T-helper 1 cell treated with Interleukin-12 subunit alpha and Interleukin-12 subunit beta and Interleukin-4 antibody, amounts not matched to agents 30 ng/mL and 1 ng/mL, for 36 hours (primary cell): ENCODE data around the gene CFAP73. TPM values are rescaled to one million over a fixed set of nuclear protein-coding genes. Genes with fewer than 3 reads are reported as not detected.
"Not testable (repeated sequence)": the region's sequence is repeated elsewhere in the genome, so short reads cannot be mapped to it uniquely, and the experiment has no call there.

Experiments
- intact Hi-C: fragments of 100-400 bp; cut with micrococcal nuclease; formaldehyde crosslinking; loops from one replicate; pipeline ENCODE4 v1.15.1; 2024
- total RNA-seq: library from RNA; stranded (reverse); gene quantifications from 2 replicates; pipeline ENCODE4 v1.2.3, GENCODE V29; 2022

Gene CFAP73
- total RNA-seq, 1 donor from 2014 or later: 0.25 TPM

DNA sequence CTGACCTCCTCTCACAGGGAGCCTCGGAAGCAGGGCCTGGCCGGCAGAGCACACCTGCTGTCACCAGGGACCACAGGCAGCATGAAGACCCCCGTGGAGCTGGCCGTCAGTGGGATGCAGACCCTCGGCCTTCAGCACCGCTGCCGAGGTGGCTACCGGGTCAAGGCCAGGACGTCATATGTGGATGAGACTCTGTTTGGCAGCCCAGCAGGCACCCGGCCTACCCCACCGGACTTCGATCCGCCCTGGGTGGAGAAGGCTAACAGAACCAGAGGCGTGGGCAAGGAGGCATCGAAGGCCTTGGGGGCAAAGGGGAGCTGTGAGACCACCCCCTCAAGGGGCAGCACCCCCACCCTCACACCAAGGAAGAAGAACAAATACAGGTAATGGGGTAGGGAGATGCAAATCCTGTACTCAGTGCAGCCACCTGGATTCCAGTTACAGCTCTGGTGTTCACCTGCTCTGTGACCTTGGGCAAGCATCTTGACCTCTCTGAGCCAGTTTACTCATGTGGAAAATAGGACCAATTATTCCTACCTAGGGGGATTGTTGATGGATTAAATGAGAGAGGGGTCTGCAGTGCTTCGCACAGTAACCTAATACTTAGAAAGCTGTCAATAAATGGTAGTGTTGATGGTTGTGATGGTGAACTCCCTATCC is 37.3 kb downstream of the CFAP73 start:
- intact Hi-C loops: loop anchor here (5.0 kb wide), 1 partner anchor 781 kb away; the partner anchor contains the start of gene RBM19

DNA sequence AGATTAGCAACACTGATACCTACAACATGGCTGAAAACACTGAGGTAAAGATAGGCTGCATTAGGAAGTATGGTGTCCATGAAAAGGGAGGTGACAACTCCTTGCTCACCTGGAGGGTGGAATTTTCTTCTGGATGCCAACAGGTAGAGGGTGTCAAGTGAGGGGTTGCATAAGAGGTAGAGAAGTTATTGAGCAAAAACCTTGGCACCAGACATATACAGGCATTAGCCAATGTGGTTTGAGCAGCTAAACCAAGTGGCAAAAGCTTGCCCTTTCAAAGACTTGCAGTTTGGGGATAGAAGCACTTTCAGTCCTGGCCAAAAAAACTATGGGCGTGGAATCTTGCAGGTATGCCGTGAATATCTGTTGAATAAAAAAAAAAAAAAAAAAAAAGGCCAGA is 39.8 kb downstream of the CFAP73 start:
- intact Hi-C loops: loop anchor here (5.0 kb wide), 1 partner anchor 778 kb away; the partner anchor contains the start of gene RBM19

- intact Hi-C loops: no loop called here
Observed at GRCh38 chr12:113190761-113191160, 41.2 kb downstream of the CFAP73 start.

GRCh38 chr12:113191227-113191626 is 41.7 kb downstream of the CFAP73 start:
- intact Hi-C loops: no loop called here

- intact Hi-C loops: loop anchor here (5.0 kb wide), 1 partner anchor 82 kb away; no protein-coding TSS in a partner anchor
Observed at GRCh38 chr12:113194971-113195391, 45.5 kb downstream of the CFAP73 start.

GRCh38 chr12:113195598-113195997 is 46.1 kb downstream of the CFAP73 start:
- intact Hi-C loops: loop anchor here (5.0 kb wide), 1 partner anchor 82 kb away; no protein-coding TSS in a partner anchor

DNA sequence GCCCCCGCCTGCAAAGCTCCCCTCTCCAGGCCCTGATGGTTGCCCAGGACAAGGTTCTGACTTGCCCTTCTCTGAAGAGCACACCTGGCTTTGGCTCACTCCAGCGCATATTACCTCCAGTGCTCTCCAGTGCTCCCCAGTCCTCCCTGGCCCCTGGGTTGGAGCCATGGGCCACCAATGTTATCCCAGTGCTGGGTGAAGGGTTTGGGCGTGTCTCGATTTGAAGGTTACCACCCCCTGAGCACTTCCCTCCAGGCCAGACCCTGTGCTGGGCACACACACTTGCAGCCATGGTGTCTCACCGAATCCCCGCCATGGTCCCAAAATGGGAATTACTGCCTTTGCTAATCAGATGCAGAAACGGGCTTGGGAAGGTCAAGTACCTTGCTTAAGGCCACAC is 47.1 kb downstream of the CFAP73 start:
- intact Hi-C loops: loop anchor here (2.0 to 5.0 kb wide), 3 partner anchors 66 to 716 kb away; no protein-coding TSS in a partner anchor

GRCh38 chr12:113196990-113197389 is 47.5 kb downstream of the CFAP73 start:
- intact Hi-C loops: loop anchor here (1.0 to 5.0 kb wide), 10 partner anchors 11 to 716 kb away; partner anchors contain the start of genes PLBD2, SLC8B1 and TPCN1

GRCh38 chr12:113197518-113198077 is 48.1 kb downstream of the CFAP73 start:
- intact Hi-C loops: loop anchor here (1.0 to 5.0 kb wide), 10 partner anchors 11 to 715 kb away; partner anchors contain the start of genes PLBD2, SLC8B1 and TPCN1

DNA sequence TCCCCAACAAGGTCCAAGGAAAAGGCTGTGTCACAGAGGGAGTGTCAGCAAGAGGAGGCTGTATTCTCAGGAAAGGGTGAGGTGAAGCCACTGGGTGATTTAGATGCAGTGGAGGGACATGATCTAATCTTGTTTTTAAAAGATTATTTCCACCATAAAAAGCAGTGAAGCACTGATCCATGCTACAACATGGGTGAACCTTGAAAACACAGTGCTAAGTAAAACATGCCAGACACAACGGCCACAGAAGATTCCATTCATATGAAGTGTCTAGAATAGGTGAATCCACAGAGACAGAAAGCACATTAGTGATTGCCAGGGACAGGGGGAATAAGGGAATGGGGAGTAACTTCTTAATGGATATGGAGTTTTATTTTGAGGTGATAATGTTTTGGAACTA is 48.8 kb downstream of the CFAP73 start:
- intact Hi-C loops: loop anchor here (5.0 kb wide), 1 partner anchor 79 kb away; no protein-coding TSS in a partner anchor

GRCh38 chr12:113200021-113200797 is 50.7 kb downstream of the CFAP73 start:
- intact Hi-C loops: no loop called here

- intact Hi-C loops: no loop called here
Observed at GRCh38 chr12:113201187-113202177, 52.0 kb downstream of the CFAP73 start.

GRCh38 chr12:113202300-113203075 is 53.0 kb downstream of the CFAP73 start:
- intact Hi-C loops: no loop called here

GRCh38 chr12:113203852-113204760 is 54.6 kb downstream of the CFAP73 start:
- intact Hi-C loops: no loop called here

- intact Hi-C loops: no loop called here
Observed at GRCh38 chr12:113204804-113205203, 55.3 kb downstream of the CFAP73 start.

DNA sequence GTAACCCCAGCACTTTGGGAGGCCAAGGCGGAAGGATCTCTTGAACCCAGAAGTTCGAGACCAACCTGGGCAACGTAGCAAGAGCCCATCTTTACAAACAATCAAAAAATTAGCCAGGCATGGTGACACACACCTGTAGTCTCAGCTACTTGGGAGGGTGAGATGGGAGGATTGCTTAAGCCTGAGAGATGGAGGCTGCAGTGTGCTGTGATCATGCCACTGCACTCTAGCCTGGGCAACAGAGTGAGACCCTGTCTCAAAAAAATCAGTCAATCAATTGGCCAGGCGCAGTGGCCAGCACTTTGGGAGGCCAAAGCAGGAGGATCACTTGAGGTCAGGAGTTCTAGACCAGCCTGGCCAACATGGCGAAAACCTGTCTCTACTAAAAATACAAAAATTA is 57.3 kb downstream of the CFAP73 start:
- intact Hi-C loops: not testable (repeated sequence)

- intact Hi-C loops: loop anchor here (1.0 kb wide), 8 partner anchors 10 to 229 kb away; partner anchors contain the start of genes DDX54, OAS2, PLBD2 and RITA1
Observed at GRCh38 chr12:113207613-113208040, 58.1 kb downstream of the CFAP73 start.
